Esophagus squamous epithelium (tissue), 4 donors: Measurements from ENCODE around the gene PADI3.

Source experiments
- CTCF ChIP-seq, 6 experiments: fragments of 450-650 bp in 4 of 6; fragments of 200-600 bp in 2 of 6; sonication (generic) in 2 of 6; IDR thresholded peaks; one replicate each; pipeline ENCODE4 v1.5.1; 2016 to 2019; ENCODE audit warnings: antibody characterized with exemption in 6 of 6, mild to moderate bottlenecking in 4 of 6, moderate library complexity in 4 of 6
- POLR2A ChIP-seq, 4 donors: fragments of 450-650 bp; IDR thresholded peaks; one replicate each; pipeline ENCODE4 v1.6.1; 2017; ENCODE audit warnings: antibody characterized with exemption in 4 of 4, mild to moderate bottlenecking in 4 of 4, moderate library complexity in 3 of 4

DNA sequence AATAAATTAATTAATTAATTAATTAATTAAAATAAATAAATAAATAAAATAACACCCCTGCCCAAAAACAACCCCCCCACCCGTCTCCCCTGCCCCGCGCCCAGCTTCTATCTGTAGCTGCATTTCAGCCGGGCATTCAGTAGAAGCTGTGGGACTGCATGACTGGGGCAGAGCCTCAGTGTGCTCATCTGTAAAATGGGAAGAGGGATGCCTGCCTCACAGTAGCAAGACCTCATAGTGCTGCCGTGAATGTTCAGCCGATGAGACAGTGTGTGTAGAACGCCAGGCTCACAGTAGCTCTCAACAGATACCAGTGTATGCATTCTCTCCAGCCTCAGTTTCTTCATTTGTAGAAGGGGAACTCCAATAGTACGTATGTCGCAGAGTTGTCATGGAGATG, 67.8 kb downstream of the PADI3 start:
- no peak for TF ChIP-seq CTCF (IDR thresholded peaks at IDR 0.05)
- no peak for TF ChIP-seq POLR2A (IDR thresholded peaks at IDR 0.05)
